ENCODE data around the gene SURF2. TPM values are rescaled to one million over a fixed set of nuclear protein-coding genes. Genes with fewer than 3 reads are reported as not detected.

The SURF2 gene
- total RNA-seq, 2 experiments from 2014 or later, result 19.0 to 19.7 TPM

- peak; percentile 18 for DNase-seq (ENCODE audit: low spot score)
- no peak for TF ChIP-seq EZH2phosphoT487 (IDR thresholded peaks at IDR 0.05; ENCODE audit: borderline replicate concordance, low read depth, low read length)
- TF ChIP-seq, protein P1, sequence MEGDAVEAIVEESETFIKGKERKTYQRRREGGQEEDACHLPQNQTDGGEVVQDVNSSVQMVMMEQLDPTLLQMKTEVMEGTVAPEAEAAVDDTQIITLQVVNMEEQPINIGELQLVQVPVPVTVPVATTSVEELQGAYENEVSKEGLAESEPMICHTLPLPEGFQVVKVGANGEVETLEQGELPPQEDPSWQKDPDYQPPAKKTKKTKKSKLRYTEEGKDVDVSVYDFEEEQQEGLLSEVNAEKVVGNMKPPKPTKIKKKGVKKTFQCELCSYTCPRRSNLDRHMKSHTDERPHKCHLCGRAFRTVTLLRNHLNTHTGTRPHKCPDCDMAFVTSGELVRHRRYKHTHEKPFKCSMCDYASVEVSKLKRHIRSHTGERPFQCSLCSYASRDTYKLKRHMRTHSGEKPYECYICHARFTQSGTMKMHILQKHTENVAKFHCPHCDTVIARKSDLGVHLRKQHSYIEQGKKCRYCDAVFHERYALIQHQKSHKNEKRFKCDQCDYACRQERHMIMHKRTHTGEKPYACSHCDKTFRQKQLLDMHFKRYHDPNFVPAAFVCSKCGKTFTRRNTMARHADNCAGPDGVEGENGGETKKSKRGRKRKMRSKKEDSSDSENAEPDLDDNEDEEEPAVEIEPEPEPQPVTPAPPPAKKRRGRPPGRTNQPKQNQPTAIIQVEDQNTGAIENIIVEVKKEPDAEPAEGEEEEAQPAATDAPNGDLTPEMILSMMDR (conservative IDR thresholded peaks at IDR 0.05; ENCODE audit: low read length), result no peak
- H3K9me2 ChIP-seq (ENCODE audit: insufficient read depth, low read length), result no peaks in the 10 kb centered on the region
- POLR2A ChIA-PET, result interaction anchor here (1.9 kb wide), 1 partner anchor 22 kb away, joined by 4 read pairs; no protein-coding TSS in a partner anchor
- H3K79me2 ChIP-seq (ENCODE audit: insufficient read depth, low read depth, low read length), result peaks cover 35% of the 10 kb centered on the region
- no peak overlapping the region for H2AFZ ChIP-seq (ENCODE audit: low read length)
- no peaks in the 10 kb centered on the region for H3K9me3 ChIP-seq (ENCODE audit: low read length)
- peaks cover 54% of the 10 kb centered on the region for H3K4me1 ChIP-seq (ENCODE audit: insufficient read depth, low read length, poor library complexity, severe bottlenecking)
- peaks cover 61% of the 10 kb centered on the region for H3K36me3 ChIP-seq (ENCODE audit: insufficient read depth, low read length)
- peaks cover 17% of the 10 kb centered on the region for H4K20me1 ChIP-seq (ENCODE audit: insufficient read depth, low read length)
- peak overlapping the region; percentile 16 for H3K27ac ChIP-seq (ENCODE audit: low read depth, low read length, poor library complexity, severe bottlenecking)
- CTCF ChIA-PET (ENCODE audit: unreplicated experiment), result no interaction called here
- BruUV-seq (replicated peaks), result no TSS peak
- no peak overlapping the region for H3K4me3 ChIP-seq (ENCODE audit: low read depth, low read length, poor library complexity, severe bottlenecking)
- peak overlapping the region; percentile 13; the same call in 1 of the 2 replicates for H3K4me2 ChIP-seq (ENCODE audit: low read length)
- intact Hi-C loops (cut with micrococcal nuclease; ENCODE audit: unreplicated experiment), result loop anchor here (5.0 kb wide), 1 partner anchor 125 kb away; the partner anchor contains the start of gene SLC2A6
These were observed 3.6 kb upstream of the SURF2 start for GRCh38 chr9:133352635-133353340.

DNA sequence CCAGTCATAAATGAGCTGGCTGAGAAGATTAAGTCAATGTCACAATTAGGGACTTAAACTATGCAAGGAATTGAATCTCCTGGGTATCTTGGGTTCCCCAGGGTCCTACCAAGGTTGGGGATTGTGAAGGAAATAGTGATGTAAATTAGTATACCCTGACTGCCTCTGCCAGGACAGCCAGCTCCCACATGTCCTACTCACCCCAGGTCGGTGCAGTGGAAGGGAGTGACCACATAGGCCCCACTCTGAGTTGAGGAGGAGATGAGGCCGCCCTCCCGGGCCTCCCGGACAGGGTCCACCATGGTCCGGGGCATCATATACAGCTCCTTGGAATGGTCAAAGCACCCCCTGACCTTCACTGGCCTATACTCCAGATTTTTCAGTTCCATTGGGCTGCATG, 2.8 kb upstream of the SURF2 start:
- BruUV-seq (replicated peaks), result no TSS peak
- H3K27ac ChIP-seq (ENCODE audit: low read depth, low read length, poor library complexity, severe bottlenecking), result peak overlapping the region; percentile 37
- H3K4me2 ChIP-seq (ENCODE audit: low read length), result peak overlapping the region; percentile 18; the same call in 1 of the 2 replicates
- peaks cover 29% of the 10 kb centered on the region for H3K79me2 ChIP-seq (ENCODE audit: insufficient read depth, low read depth, low read length)
- intact Hi-C loops (cut with micrococcal nuclease; ENCODE audit: unreplicated experiment), result loop anchor here (5.0 kb wide), 1 partner anchor 124 kb away; the partner anchor contains the start of gene SLC2A6
- CTCF ChIA-PET (ENCODE audit: unreplicated experiment), result no interaction called here
- H4K20me1 ChIP-seq (ENCODE audit: insufficient read depth, low read length), result peaks cover 17% of the 10 kb centered on the region
- H3K9me2 ChIP-seq (ENCODE audit: insufficient read depth, low read length), result no peaks in the 10 kb centered on the region
- peaks cover 62% of the 10 kb centered on the region for H3K36me3 ChIP-seq (ENCODE audit: insufficient read depth, low read length)
- POLR2A ChIA-PET, result interaction anchor here (1.9 kb wide), 1 partner anchor 21 kb away, joined by 4 read pairs; no protein-coding TSS in a partner anchor
- no peak overlapping the region for H3K4me3 ChIP-seq (ENCODE audit: low read depth, low read length, poor library complexity, severe bottlenecking)
- no peak overlapping the region for H2AFZ ChIP-seq (ENCODE audit: low read length)
- no peak for TF ChIP-seq EZH2phosphoT487 (IDR thresholded peaks at IDR 0.05; ENCODE audit: borderline replicate concordance, low read depth, low read length)
- TF ChIP-seq, protein P1 (conservative IDR thresholded peaks at IDR 0.05; ENCODE audit: low read length), result no peak
- no peaks in the 10 kb centered on the region for H3K9me3 ChIP-seq (ENCODE audit: low read length)
- peaks cover 56% of the 10 kb centered on the region for H3K4me1 ChIP-seq (ENCODE audit: insufficient read depth, low read length, poor library complexity, severe bottlenecking)
- DNase-seq (ENCODE audit: low spot score), result no peak

GRCh38 chr9:133354766-133355165, 1.6 kb upstream of the SURF2 start:
- Histone ChIP-seq H3K4me2 (ENCODE audit: low read length) (peak overlapping the region; percentile 80), H3K4me1 (ENCODE audit: insufficient read depth, low read length, poor library complexity, severe bottlenecking) (peaks cover 49% of the 10 kb centered on the region), H3K9me2 (ENCODE audit: insufficient read depth, low read length) (no peaks in the 10 kb centered on the region), H3K9me3 (ENCODE audit: low read length) (no peaks in the 10 kb centered on the region), H2AFZ (ENCODE audit: low read length) (no peak overlapping the region), H3K27ac (ENCODE audit: low read depth, low read length, poor library complexity, severe bottlenecking) (no peak overlapping the region), H4K20me1 (ENCODE audit: insufficient read depth, low read length) (peaks cover 5% of the 10 kb centered on the region; the same call in 1 of the 2 replicates), H3K36me3 (ENCODE audit: insufficient read depth, low read length) (peaks cover 59% of the 10 kb centered on the region), H3K4me3 (ENCODE audit: low read depth, low read length, poor library complexity, severe bottlenecking) (peak overlapping the region; percentile 78), H3K79me2 (ENCODE audit: insufficient read depth, low read depth, low read length) (peaks cover 17% of the 10 kb centered on the region; the same call in 1 of the 2 replicates)
- TF ChIP-seq, protein P1 (conservative IDR thresholded peaks at IDR 0.05; ENCODE audit: low read length), result no peak
- TF ChIP-seq EZH2phosphoT487 (IDR thresholded peaks at IDR 0.05; ENCODE audit: borderline replicate concordance, low read depth, low read length), result no peak
- POLR2A ChIA-PET, result interaction anchor here (1.2 to 1.9 kb wide), 3 partner anchors 14 to 106 kb away, joined by 3 to 6 read pairs (median 4); no protein-coding TSS in a partner anchor
- intact Hi-C loops (cut with micrococcal nuclease; ENCODE audit: unreplicated experiment), result loop anchor here (5.0 kb wide), 2 partner anchors 108 to 123 kb away; partner anchors contain the start of gene SLC2A6
- BruUV-seq (replicated peaks), result no TSS peak
- DNase-seq (ENCODE audit: low spot score), result no peak
- CTCF ChIA-PET (ENCODE audit: unreplicated experiment), result no interaction called here
